KOPT-K1 (cell line): ENCODE data around the gene ARHGEF19.
"Not testable (repeated sequence)": the region's sequence is repeated elsewhere in the genome, so short reads cannot be mapped to it uniquely, and the experiment has no call there.

ENCODE experiments used
- H3K27ac ChIP-seq: fragments of 200-600 bp; sonication (generic); 2 replicates; pipeline ENCODE4 v1.5.1; 2016; ENCODE audit warnings: antibody characterized with exemption, mild to moderate bottlenecking, low read depth, low read length; ENCODE audit not compliant: poor library complexity, severe bottlenecking
- H3K36me3 ChIP-seq: fragments of 200-600 bp; sonication (generic); 2 replicates; pipeline ENCODE4 v1.5.1; 2017; ENCODE audit warnings: antibody characterized with exemption, mild to moderate bottlenecking, low read length, moderate library complexity; ENCODE audit not compliant: insufficient read depth
- H3K9me3 ChIP-seq: fragments of 200-600 bp; sonication (generic); 2 replicates; pipeline ENCODE4 v1.5.1; 2017; ENCODE audit warnings: antibody characterized with exemption, low read length, mild to moderate bottlenecking; ENCODE audit not compliant: insufficient read depth, poor library complexity, severe bottlenecking

Gene ARHGEF19

GRCh38 chr1:16236511-16237342 is 24.3 kb upstream of the ARHGEF19 start, which contains the start of gene CPLANE2:
TSS of gene CPLANE2 (minus strand) at chr1:16237183. CDS start at chr1:16236742, 441 bp downstream.
- Histone ChIP-seq H3K9me3 (no peaks in the 10 kb centered on the region), H3K36me3 (no peaks in the 10 kb centered on the region), H3K27ac (peak within 1 kb of the TSS; percentile 63)

GRCh38 chr1:16235944-16236510 is 23.6 kb upstream of the ARHGEF19 start:
- no peaks in the 10 kb centered on the region for H3K9me3 ChIP-seq
- peak overlapping the region; percentile 63 for H3K27ac ChIP-seq
- H3K36me3 ChIP-seq, result no peaks in the 10 kb centered on the region

DNA sequence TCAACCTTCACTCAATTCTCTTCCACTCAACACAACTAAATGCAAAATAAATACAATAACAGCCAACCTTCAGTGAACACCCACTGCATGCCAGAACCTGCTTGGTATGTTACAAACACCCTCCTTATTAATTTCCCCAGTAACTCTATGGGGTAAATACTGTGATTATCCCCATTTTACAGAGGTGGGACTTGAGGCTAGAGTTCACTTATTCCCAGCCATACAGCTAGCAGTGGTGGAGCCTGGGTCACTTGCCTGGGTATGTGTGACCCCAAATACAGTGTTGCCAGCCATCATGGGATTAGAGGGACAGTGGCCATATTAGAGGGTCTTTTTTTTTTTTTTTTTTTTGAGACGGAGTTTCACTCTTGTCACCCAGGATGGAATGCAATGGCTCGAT is 22.9 kb upstream of the ARHGEF19 start:
- no peaks in the 10 kb centered on the region for H3K9me3 ChIP-seq
- H3K36me3 ChIP-seq, result no peaks in the 10 kb centered on the region
- no peak overlapping the region for H3K27ac ChIP-seq

DNA sequence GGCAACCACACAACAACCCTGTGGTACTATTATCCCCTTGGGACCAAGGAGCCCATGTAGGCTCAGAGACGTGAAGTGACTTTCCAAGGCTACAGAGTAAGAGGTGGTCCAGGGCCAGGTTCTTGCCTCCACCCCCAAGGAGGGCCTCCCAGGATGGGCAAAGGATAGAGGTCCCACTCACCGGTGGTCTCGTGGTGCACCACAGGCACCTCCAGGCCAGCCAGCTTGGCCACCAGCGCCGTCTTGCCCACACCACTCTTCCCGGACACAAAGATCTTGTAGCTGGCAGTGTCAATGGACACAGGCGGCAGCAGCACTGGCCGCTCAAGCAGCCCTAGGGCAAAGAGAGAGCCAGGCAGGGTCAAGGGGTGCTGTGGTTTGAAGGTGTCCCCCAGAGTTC is 21.0 kb upstream of the ARHGEF19 start:
- Histone ChIP-seq H3K27ac (no peak overlapping the region), H3K36me3 (no peaks in the 10 kb centered on the region), H3K9me3 (no peaks in the 10 kb centered on the region)

GRCh38 chr1:16232316-16232710 is 19.9 kb upstream of the ARHGEF19 start:
- Histone ChIP-seq H3K9me3 (no peaks in the 10 kb centered on the region), H3K36me3 (no peaks in the 10 kb centered on the region), H3K27ac (no peak overlapping the region)

- Histone ChIP-seq H3K36me3 (no peaks in the 10 kb centered on the region), H3K27ac (no peak overlapping the region), H3K9me3 (no peaks in the 10 kb centered on the region)
Measured at GRCh38 chr1:16231331-16232315, 19.2 kb upstream of the ARHGEF19 start.

GRCh38 chr1:16230744-16231143 is 18.3 kb upstream of the ARHGEF19 start:
- Histone ChIP-seq H3K36me3 (no peaks in the 10 kb centered on the region), H3K9me3 (no peaks in the 10 kb centered on the region), H3K27ac (no peak overlapping the region)

DNA sequence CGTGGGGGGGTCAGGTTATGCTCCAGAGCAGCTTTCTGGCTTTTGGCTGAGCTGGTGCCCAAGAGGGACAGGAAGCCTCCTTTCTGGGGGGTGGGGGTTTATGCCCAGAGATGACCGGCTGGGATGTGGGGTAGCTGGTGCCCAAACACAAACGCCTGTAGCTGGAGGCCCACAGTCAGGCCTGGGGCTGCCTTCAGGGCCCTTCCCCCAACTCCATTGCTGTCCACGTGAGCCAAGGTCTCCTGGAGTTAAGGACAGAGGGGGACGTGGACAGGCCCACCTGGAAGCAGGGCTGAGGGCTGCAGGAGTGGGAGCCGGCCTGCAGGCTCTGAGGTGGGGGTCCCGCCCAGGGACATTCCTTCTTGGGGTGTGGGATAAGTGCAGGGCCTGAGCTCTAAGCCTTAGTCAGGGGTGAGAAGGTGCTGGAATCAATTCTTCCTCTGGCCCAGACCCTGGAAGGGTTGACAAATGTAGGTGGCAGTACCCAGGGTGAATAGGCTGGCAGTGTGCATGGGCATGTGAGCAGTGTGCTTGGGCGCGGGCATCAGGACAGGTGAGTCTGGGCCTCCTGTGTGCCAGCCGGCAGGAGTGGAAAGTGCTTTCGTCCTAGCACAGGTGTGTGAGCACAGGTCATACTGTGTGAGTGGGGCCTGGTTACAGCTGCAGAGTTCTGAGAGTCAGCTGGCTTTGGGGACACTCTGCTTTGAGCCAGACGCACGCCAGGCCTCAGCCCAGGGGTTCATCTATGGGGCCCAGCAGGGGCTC is 17.7 kb upstream of the ARHGEF19 start:
- no peaks in the 10 kb centered on the region for H3K9me3 ChIP-seq
- H3K27ac ChIP-seq, result no peak overlapping the region
- no peaks in the 10 kb centered on the region for H3K36me3 ChIP-seq

- no peaks in the 10 kb centered on the region for H3K9me3 ChIP-seq
- H3K27ac ChIP-seq, result no peak overlapping the region
- no peaks in the 10 kb centered on the region for H3K36me3 ChIP-seq
Measured at GRCh38 chr1:16226490-16227179, 14.2 kb upstream of the ARHGEF19 start.

GRCh38 chr1:16226129-16226489 is 13.7 kb upstream of the ARHGEF19 start:
- H3K36me3 ChIP-seq, result no peaks in the 10 kb centered on the region
- H3K9me3 ChIP-seq, result no peaks in the 10 kb centered on the region
- no peak overlapping the region for H3K27ac ChIP-seq

- no peaks in the 10 kb centered on the region for H3K9me3 ChIP-seq
- H3K36me3 ChIP-seq, result no peaks in the 10 kb centered on the region
- H3K27ac ChIP-seq, result no peak overlapping the region
Measured at GRCh38 chr1:16224472-16224871, 12.0 kb upstream of the ARHGEF19 start.

DNA sequence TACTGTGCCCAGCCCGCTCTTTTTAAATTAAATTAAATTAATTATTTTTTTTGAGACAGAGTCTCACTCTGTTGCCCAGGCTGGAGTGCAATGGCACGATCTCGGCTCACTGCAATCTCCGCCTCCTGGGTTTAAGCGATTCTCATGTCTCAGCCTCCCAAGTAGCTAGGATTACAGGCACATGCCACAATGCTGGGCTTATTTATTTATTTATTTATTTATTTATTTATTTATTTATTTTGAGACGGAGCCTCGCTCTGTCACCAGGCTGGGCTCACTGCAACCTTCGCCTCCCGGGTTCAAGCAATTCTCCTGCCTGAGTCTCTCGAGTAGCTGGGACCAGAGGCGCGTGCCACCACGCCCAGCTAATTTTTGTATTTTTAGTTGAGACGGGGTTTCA is 10.3 kb upstream of the ARHGEF19 start:
- not testable (repeated sequence) for H3K27ac ChIP-seq, H3K9me3 ChIP-seq

DNA sequence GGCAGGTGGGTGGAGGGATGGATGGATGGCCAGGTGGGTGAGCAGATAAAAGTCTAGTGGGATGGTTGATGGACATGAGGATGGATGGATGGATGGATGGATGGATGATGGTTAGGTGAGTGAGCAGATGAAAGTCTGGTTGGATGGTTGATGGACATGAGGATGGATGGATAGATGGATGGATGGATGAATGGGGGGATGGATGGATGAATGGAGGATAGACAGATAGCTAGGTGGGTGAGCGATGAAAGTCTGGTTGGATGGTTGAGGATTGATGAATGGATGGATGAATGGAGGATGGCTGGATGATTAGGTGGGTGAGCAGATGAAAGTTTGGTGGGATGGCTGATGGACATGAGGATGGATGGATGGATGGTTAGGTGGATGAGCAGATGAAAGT is 9.0 kb upstream of the ARHGEF19 start:
- Histone ChIP-seq H3K27ac (no peak overlapping the region), H3K9me3 (no peaks in the 10 kb centered on the region), H3K36me3 (no peaks in the 10 kb centered on the region)

More for the DNA sequence above, 10.3 kb upstream of the ARHGEF19 start:
- H3K36me3 ChIP-seq, result not testable (repeated sequence)

DNA sequence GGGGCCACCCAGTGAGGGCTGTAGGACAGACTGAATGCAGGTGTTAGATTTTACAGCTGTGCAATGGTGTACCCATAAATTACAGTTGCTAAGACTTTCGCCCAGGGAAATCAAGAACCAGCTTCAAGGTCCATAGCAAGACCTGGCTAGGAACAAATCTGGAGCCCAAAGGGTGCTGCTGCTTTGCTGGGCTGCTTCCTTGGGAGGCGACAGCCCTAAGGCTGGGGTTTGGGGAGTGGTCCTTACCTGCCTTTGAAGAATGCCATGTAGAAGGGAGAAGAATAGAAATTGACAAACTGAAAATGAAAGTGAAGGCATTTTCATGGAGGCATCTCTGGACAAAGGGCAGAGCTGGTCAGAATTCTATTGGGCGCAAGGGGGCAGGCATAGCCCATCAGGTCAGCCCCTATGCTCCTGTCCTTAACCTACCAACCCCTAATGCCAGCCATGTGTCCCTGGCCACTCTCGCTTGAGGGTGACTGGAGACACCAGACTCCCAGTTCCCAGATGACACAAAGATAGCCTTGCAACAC is 7.6 kb upstream of the ARHGEF19 start:
- no peaks in the 10 kb centered on the region for H3K36me3 ChIP-seq
- no peaks in the 10 kb centered on the region for H3K9me3 ChIP-seq
- H3K27ac ChIP-seq, result no peak overlapping the region
